ENCODE results near the gene CFTR. TPM values are rescaled to one million over a fixed set of nuclear protein-coding genes. Genes with fewer than 3 reads are reported as not detected.

Gene CFTR
- total and polyA plus RNA-seq, 2 of the 8 experiments (the other 6 are each of a cell fraction or from before 2014, with no cell fraction given) = 1.2 to 1.6 TPM

- Histone ChIP-seq H3K79me2 (ENCODE audit: control insufficient read depth in 1 of 2, insufficient read depth in 2 of 2, low read length in 2 of 2) (no peaks in the 10 kb centered on the region), H3K14ac (ENCODE audit: insufficient read length) (no peak overlapping the region), H4K5ac (ENCODE audit: insufficient read length, low read depth, low read length) (no peak overlapping the region), H3K36me3 (ENCODE audit: control insufficient read depth in 2 of 4, insufficient read depth in 4 of 4, low read length in 3 of 4) (no peaks in the 10 kb centered on the region), H3K23ac (ENCODE audit: insufficient read length) (no peak overlapping the region), H2BK20ac (ENCODE audit: low read length) (no peak overlapping the region), H3K23me2 (ENCODE audit: low read depth, low read length) (no peaks in the 10 kb centered on the region), H3K56ac (replicated peaks; ENCODE audit: insufficient read length, low read depth, low read length) (no peak overlapping the region), H3K4me3 (ENCODE audit: extremely low read depth in 1 of 4, insufficient read depth in 2 of 4, low read depth in 3 of 4, low read length in 4 of 4) (no peak overlapping the region), H3K79me1 (ENCODE audit: low read depth, low read length) (no peaks in the 10 kb centered on the region), H3K9me3 (ENCODE audit: insufficient read depth in 2 of 2, low read depth in 1 of 2, low read length in 1 of 2) (no peaks in the 10 kb centered on the region), H4K20me1 (replicated peaks in 1 of 2; ENCODE audit: control insufficient read depth in 1 of 2, insufficient read depth in 2 of 2, low read length in 2 of 2) (no peaks in the 10 kb centered on the region), H3K4me2 (ENCODE audit: insufficient read depth in 1 of 2, low read depth in 2 of 2, low read length in 2 of 2) (no peak overlapping the region), H2BK12ac (ENCODE audit: low read depth, low read length) (no peak overlapping the region), H2BK5ac (ENCODE audit: low read depth, low read length) (no peak overlapping the region), H4K8ac (ENCODE audit: extremely low read depth, insufficient read depth, low read length) (no peak overlapping the region), H2BK15ac (ENCODE audit: low read length) (no peak overlapping the region), H2AK5ac (ENCODE audit: low read depth, low read length) (no peak overlapping the region), H3K4ac (replicated peaks; ENCODE audit: insufficient read length, low read depth, low read length) (no peak overlapping the region), H3K27me3 (replicated peaks in 1 of 4; ENCODE audit: control insufficient read depth in 3 of 4, extremely low read depth in 1 of 4, insufficient read depth in 3 of 4, low read length in 3 of 4) (no peaks in the 10 kb centered on the region), H3K27ac (ENCODE audit: low read depth, low read length) (no peak overlapping the region), H2AFZ (ENCODE audit: low read length) (no peak overlapping the region), H4K91ac (replicated peaks; ENCODE audit: insufficient read length, low read length) (no peak overlapping the region), H2BK120ac (replicated peaks; ENCODE audit: low read depth, low read length) (no peak overlapping the region), H3K4me1 (replicated peaks in 1 of 4; ENCODE audit: control insufficient read depth in 3 of 4, insufficient read depth in 4 of 4, low read length in 3 of 4) (peaks cover 0 to 11% (median 3%) of the 10 kb centered on the region in 4 experiments; a peak in 3 of 7 replicates), H3K18ac (ENCODE audit: extremely low read depth, low read length) (no peak overlapping the region), H3K9ac (replicated peaks in 1 of 4; ENCODE audit: extremely low read depth in 1 of 4, low read depth in 3 of 4, low read length in 3 of 4) (no peak overlapping the region)
- FAIRE-seq (no peak), DNase-seq (ENCODE audit: low read depth in 1 of 2, low spot score in 2 of 2) (no peak)
- 94% methylated on average over 2 of the region's 2 CpGs; no CpG with 5 or more reads in 1 of the 2 experiments for WGBS, 2 experiments (ENCODE audit: extremely low coverage in 1 of 2, insufficient coverage in 1 of 2, insufficient read length in 1 of 2, insufficient replicate concordance in 2 of 2, low coverage in 1 of 2, low lambda C conversion rate in 2 of 2, missing lambda C conversion rate in 1 of 2)
- ChIA-PET POLR2A (ENCODE audit: partially characterized antibody) (no interaction called here), CTCF (ENCODE audit: partially characterized antibody) (interaction anchor here (0.6 to 2.5 kb wide), 9 partner anchors 9 to 486 kb away, joined by 3 to 11 read pairs (median 3); no protein-coding TSS in a partner anchor)
- TF ChIP-seq RBBP5 (IDR thresholded peaks at IDR 0.05; ENCODE audit: borderline replicate concordance, low read depth, low read length) (no peak), CHD2 (IDR thresholded peaks at IDR 0.05; ENCODE audit: low read length) (no peak), CBX8 (IDR thresholded peaks at IDR 0.05; ENCODE audit: borderline replicate concordance, low read depth, low read length) (no peak), RNF2 (IDR thresholded peaks at IDR 0.05; ENCODE audit: borderline replicate concordance, low read depth, low read length, missing control alignments, poor library complexity, severe bottlenecking) (no peak), CREB1 (IDR thresholded peaks at IDR 0.05) (no peak), TCF12 (IDR thresholded peaks at IDR 0.05; ENCODE audit: low read depth, low read length) (no peak), HDAC6 (IDR thresholded peaks at IDR 0.05; ENCODE audit: low read depth, low read length) (no peak), GTF2F1 (IDR thresholded peaks at IDR 0.05; ENCODE audit: borderline replicate concordance, low read depth, low read length) (no peak), ASH2L (IDR thresholded peaks at IDR 0.05; ENCODE audit: low read length) (no peak), ZNF274 (IDR thresholded peaks at IDR 0.05; ENCODE audit: borderline replicate concordance, extremely low read depth, low read length) (no peak), RXRA (IDR thresholded peaks at IDR 0.05; ENCODE audit: insufficient read depth, low read depth, low read length) (no peak), CHD1 (IDR thresholded peaks at IDR 0.05; ENCODE audit: low read depth, low read length) (no peak), MAFK (IDR thresholded peaks at IDR 0.05; ENCODE audit: low read depth, low read length) (no peak), SP1 (IDR thresholded peaks at IDR 0.05; ENCODE audit: low read depth, low read length) (no peak), BCL11A (IDR thresholded peaks at IDR 0.05; ENCODE audit: low read depth in 2 of 2, low read length in 2 of 2) (no peak), SAP30 (IDR thresholded peaks at IDR 0.05; ENCODE audit: insufficient read depth, insufficient replicate concordance, low read length) (no peak)
Observed at GRCh38 chr7:117667456-117667855, 187.6 kb downstream of the CFTR start.
